ENCODE data around the gene FAM3C. TPM values are rescaled to one million over a fixed set of nuclear protein-coding genes. Genes with fewer than 3 reads are reported as not detected.

FAM3C gene
- total RNA-seq, 2 donors from 2014 or later = 52.5 to 71.4 TPM

GRCh38 chr7:121344497-121344896 lies 51.6 kb downstream of the FAM3C start:
- Mint-ChIP-seq H3K27me3 (no peaks in the 10 kb centered on the region), H3K4me3 (no peak overlapping the region), H3K4me1 (ENCODE audit: low read depth in 2 of 2) (peaks cover 5% of the 10 kb centered on the region in 2 donors), H3K9me3 (no peaks in the 10 kb centered on the region), H3K27ac (no peak overlapping the region), H3K36me3 (peaks cover 15% of the 10 kb centered on the region)
- no peak for ATAC-seq
- DNase-seq (ENCODE audit: low spot score) = no peak

- no peak overlapping the region for H3K27ac Mint-ChIP-seq
- no peak overlapping the region for H3K4me3 Mint-ChIP-seq
- H3K4me1 Mint-ChIP-seq (ENCODE audit: low read depth in 2 of 2) = peaks cover 8 to 9% of the 10 kb centered on the region in 2 donors
- no peaks in the 10 kb centered on the region for H3K27me3 Mint-ChIP-seq
- DNase-seq (ENCODE audit: low spot score) (no peak), ATAC-seq (no peak)
- no peaks in the 10 kb centered on the region for H3K9me3 Mint-ChIP-seq
- H3K36me3 Mint-ChIP-seq = peaks cover 17% of the 10 kb centered on the region
These were observed 52.0 kb downstream of the FAM3C start for GRCh38 chr7:121344093-121344492.

GRCh38 chr7:121343302-121343701 lies 52.8 kb downstream of the FAM3C start:
- Mint-ChIP-seq H3K36me3 (peaks cover 22% of the 10 kb centered on the region), H3K27ac (no peak overlapping the region), H3K9me3 (no peaks in the 10 kb centered on the region), H3K4me1 (ENCODE audit: low read depth in 2 of 2) (peaks cover 13 to 15% of the 10 kb centered on the region in 2 donors), H3K27me3 (no peaks in the 10 kb centered on the region), H3K4me3 (no peak overlapping the region)
- DNase-seq (ENCODE audit: low spot score) (no peak), ATAC-seq (no peak)

- Mint-ChIP-seq H3K27ac (peak overlapping the region in 1 of 2 donors; percentile 3), H3K27me3 (no peaks in the 10 kb centered on the region), H3K4me3 (no peak overlapping the region), H3K9me3 (no peaks in the 10 kb centered on the region), H3K4me1 (ENCODE audit: low read depth in 2 of 2) (peaks cover 16 to 19% of the 10 kb centered on the region in 2 donors), H3K36me3 (peaks cover 22% of the 10 kb centered on the region)
- ATAC-seq (no peak), DNase-seq (ENCODE audit: low spot score) (no peak)
These were observed 53.5 kb downstream of the FAM3C start for GRCh38 chr7:121342631-121343030.

GRCh38 chr7:121341933-121342332 lies 54.2 kb downstream of the FAM3C start:
- Mint-ChIP-seq H3K27me3 (no peaks in the 10 kb centered on the region), H3K27ac (peak overlapping the region in 1 of 2 donors; percentile 3), H3K36me3 (peaks cover 16% of the 10 kb centered on the region), H3K4me3 (no peak overlapping the region), H3K9me3 (no peaks in the 10 kb centered on the region), H3K4me1 (ENCODE audit: low read depth in 2 of 2) (peaks cover 16 to 19% of the 10 kb centered on the region in 2 donors)
- DNase-seq (ENCODE audit: low spot score) (no peak), ATAC-seq (no peak)

- Mint-ChIP-seq H3K4me1 (ENCODE audit: low read depth in 2 of 2) (peaks cover 14% of the 10 kb centered on the region in 2 donors), H3K9me3 (no peaks in the 10 kb centered on the region), H3K27me3 (peaks cover 5 to 16% of the 10 kb centered on the region in 2 donors), H3K27ac (no peak overlapping the region), H3K36me3 (peaks cover 7% of the 10 kb centered on the region), H3K4me3 (no peak overlapping the region)
- ATAC-seq (peak; percentile 90 to 91), DNase-seq (ENCODE audit: low spot score) (peak; percentile 75)
These were observed 57.0 kb downstream of the FAM3C start for GRCh38 chr7:121339082-121339481.

- Mint-ChIP-seq H3K36me3 (peaks cover 7% of the 10 kb centered on the region), H3K27ac (no peak overlapping the region), H3K4me3 (no peak overlapping the region), H3K4me1 (ENCODE audit: low read depth in 2 of 2) (peaks cover 11 to 14% of the 10 kb centered on the region in 2 donors), H3K9me3 (no peaks in the 10 kb centered on the region), H3K27me3 (peaks cover 7 to 18% of the 10 kb centered on the region in 2 donors)
- ATAC-seq (no peak), DNase-seq (ENCODE audit: low spot score) (no peak)
These were observed 58.7 kb downstream of the FAM3C start for GRCh38 chr7:121337398-121337797.

GRCh38 chr7:121336579-121336978 lies 59.5 kb downstream of the FAM3C start:
- Mint-ChIP-seq H3K27me3 (peaks cover 9 to 20% of the 10 kb centered on the region in 2 donors), H3K4me3 (no peak overlapping the region), H3K9me3 (no peaks in the 10 kb centered on the region)

GRCh38 chr7:121334875-121335648 lies 61.0 kb downstream of the FAM3C start:
- Mint-ChIP-seq H3K27ac (no peak overlapping the region), H3K27me3 (peaks cover 16 to 32% of the 10 kb centered on the region in 2 donors), H3K36me3 (peaks cover 7% of the 10 kb centered on the region), H3K4me3 (no peak overlapping the region), H3K9me3 (no peaks in the 10 kb centered on the region), H3K4me1 (ENCODE audit: low read depth in 2 of 2) (peaks cover 14% of the 10 kb centered on the region in 2 donors)
- DNase-seq (ENCODE audit: low spot score) = no peak
- no peak for ATAC-seq

More at GRCh38 chr7:121336579-121336978, 59.5 kb downstream of the FAM3C start:
- Mint-ChIP-seq H3K27ac (no peak overlapping the region), H3K36me3 (peaks cover 7% of the 10 kb centered on the region), H3K4me1 (ENCODE audit: low read depth in 2 of 2) (peaks cover 11 to 14% of the 10 kb centered on the region in 2 donors)
- DNase-seq (ENCODE audit: low spot score) (no peak), ATAC-seq (no peak)

- Mint-ChIP-seq H3K4me1 (ENCODE audit: low read depth in 2 of 2) (peaks cover 12 to 14% of the 10 kb centered on the region in 2 donors), H3K9me3 (no peaks in the 10 kb centered on the region), H3K36me3 (peaks cover 7% of the 10 kb centered on the region), H3K4me3 (no peak overlapping the region), H3K27me3 (peaks cover 18 to 34% of the 10 kb centered on the region in 2 donors), H3K27ac (no peak overlapping the region)
- DNase-seq (ENCODE audit: low spot score) (no peak), ATAC-seq (no peak)
These were observed 61.7 kb downstream of the FAM3C start for GRCh38 chr7:121334376-121334775.

- H3K4me3 Mint-ChIP-seq = no peak overlapping the region
- H3K4me1 Mint-ChIP-seq (ENCODE audit: low read depth in 2 of 2) = peaks cover 0 to 15% of the 10 kb centered on the region in 2 donors
- H3K27ac Mint-ChIP-seq = no peak overlapping the region
These were observed 64.5 kb downstream of the FAM3C start for GRCh38 chr7:121331574-121331973.

GRCh38 chr7:121331048-121331447 lies 65.1 kb downstream of the FAM3C start:
- Mint-ChIP-seq H3K9me3 (no peaks in the 10 kb centered on the region), H3K36me3 (no peaks in the 10 kb centered on the region), H3K4me1 (ENCODE audit: low read depth in 2 of 2) (peaks cover 0 to 15% of the 10 kb centered on the region in 2 donors), H3K27ac (no peak overlapping the region), H3K4me3 (no peak overlapping the region), H3K27me3 (peaks cover 43 to 64% of the 10 kb centered on the region in 2 donors)
- DNase-seq (ENCODE audit: low spot score) (no peak), ATAC-seq (no peak)

More at GRCh38 chr7:121331574-121331973, 64.5 kb downstream of the FAM3C start:
- Mint-ChIP-seq H3K36me3 (no peaks in the 10 kb centered on the region), H3K27me3 (peaks cover 40 to 60% of the 10 kb centered on the region in 2 donors), H3K9me3 (no peaks in the 10 kb centered on the region)
- DNase-seq (ENCODE audit: low spot score) (no peak), ATAC-seq (no peak)

- ATAC-seq (no peak), DNase-seq (ENCODE audit: low spot score) (no peak)
- H3K27ac Mint-ChIP-seq = no peak overlapping the region
- peaks cover 0 to 15% of the 10 kb centered on the region in 2 donors for H3K4me1 Mint-ChIP-seq (ENCODE audit: low read depth in 2 of 2)
- peaks cover 41 to 68% of the 10 kb centered on the region in 2 donors for H3K27me3 Mint-ChIP-seq
- no peaks in the 10 kb centered on the region for H3K9me3 Mint-ChIP-seq
- no peaks in the 10 kb centered on the region for H3K36me3 Mint-ChIP-seq
- H3K4me3 Mint-ChIP-seq = peak overlapping the region; percentile 56
These were observed 65.9 kb downstream of the FAM3C start for GRCh38 chr7:121330053-121330833.

Measured in natural killer cell treated with Interleukin-12 subunit alpha and Interleukin-12 subunit beta and Interleukin-15 and Interleukin-18, amount 100 ng/mL, for 72 hours (primary cell).